NT2/D1 (cell line): Measurements from ENCODE around the gene AGBL4.
A peak's percentile ranks its signal among the peaks of the same experiment; 100 is the strongest.
"Not testable (repeated sequence)": the region's sequence is repeated elsewhere in the genome, so short reads cannot be mapped to it uniquely, and the experiment has no call there.

Experiments used
- DNase-seq: peaks from one replicate; pipeline ENCODE4 v3.0.0-alpha.2; 2011; ENCODE audit warnings: low read depth, low spot score
- H3K27me3 ChIP-seq: 2 replicates; pipeline ENCODE4 v1.6.0; 2011; ENCODE audit warnings: mild to moderate bottlenecking; ENCODE audit not compliant: insufficient read length, insufficient read depth
- H3K36me3 ChIP-seq: 2 replicates; pipeline ENCODE4 v1.6.1; 2011; ENCODE audit warnings: mild to moderate bottlenecking, low read length, mixed read lengths; ENCODE audit not compliant: insufficient read depth, insufficient read length
- H3K4me1 ChIP-seq: 2 replicates; pipeline ENCODE4 v1.5.1; 2011; ENCODE audit not compliant: insufficient read depth, insufficient read length
- H3K4me3 ChIP-seq: 2 replicates; pipeline ENCODE4 v1.5.1; 2011; ENCODE audit warnings: low read depth; ENCODE audit not compliant: insufficient read length
- H3K9ac ChIP-seq: 2 replicates; pipeline ENCODE4 v1.6.0; 2011; ENCODE audit warnings: low read depth; ENCODE audit not compliant: insufficient read length
- H3K9me3 ChIP-seq: 2 replicates; pipeline ENCODE4 v1.5.1; 2011; ENCODE audit warnings: mild to moderate bottlenecking, low read length; ENCODE audit not compliant: insufficient read depth
- SUZ12 ChIP-seq: IDR thresholded peaks from 2 replicates; pipeline ENCODE4 v1.6.1; 2011; ENCODE audit not compliant: insufficient read length, insufficient read depth; ENCODE audit errors: extremely low read depth
- YY1 ChIP-seq: IDR thresholded peaks from 2 replicates; pipeline ENCODE4 v1.6.1; 2011; ENCODE audit not compliant: insufficient read length, insufficient read depth
- ZNF274 ChIP-seq: IDR thresholded peaks from 2 replicates; pipeline ENCODE4 v1.6.1; 2011; ENCODE audit warnings: mild to moderate bottlenecking, low read depth, low read length

AGBL4 gene

GRCh38 chr1:49306507-49307070 is 717.2 kb downstream of the AGBL4 start:
- Histone ChIP-seq H3K9ac (no peak overlapping the region), H3K4me3 (no peak overlapping the region), H3K27me3 (no peaks in the 10 kb centered on the region), H3K4me1 (no peaks in the 10 kb centered on the region), H3K9me3 (peaks cover 4% of the 10 kb centered on the region; the same call in 1 of the 2 replicates), H3K36me3 (no peaks in the 10 kb centered on the region)
- TF ChIP-seq SUZ12 (no peak), ZNF274 (no peak), YY1 (no peak)
- no peak for DNase-seq

- H3K27me3 ChIP-seq, H3K4me1 ChIP-seq, DNase-seq, H3K9me3 ChIP-seq, H3K36me3 ChIP-seq, H3K4me3 ChIP-seq, H3K9ac ChIP-seq: not testable (repeated sequence)
Measured at GRCh38 chr1:49302400-49302799, 721.4 kb downstream of the AGBL4 start.

GRCh38 chr1:49298304-49298703 is 725.5 kb downstream of the AGBL4 start:
- H3K27me3 ChIP-seq = no peaks in the 10 kb centered on the region
- no peak for DNase-seq
- no peak overlapping the region for H3K9ac ChIP-seq
- no peaks in the 10 kb centered on the region for H3K4me1 ChIP-seq
- no peaks in the 10 kb centered on the region for H3K36me3 ChIP-seq
- peaks cover 7% of the 10 kb centered on the region; the same call in 1 of the 2 replicates for H3K9me3 ChIP-seq
- no peak for TF ChIP-seq YY1
- TF ChIP-seq SUZ12 = no peak
- TF ChIP-seq ZNF274 = no peak
- no peak overlapping the region for H3K4me3 ChIP-seq

- no peak overlapping the region for H3K9ac ChIP-seq
- no peaks in the 10 kb centered on the region for H3K4me1 ChIP-seq
- no peak overlapping the region for H3K4me3 ChIP-seq
- peaks cover 13% of the 10 kb centered on the region; the same call in 1 of the 2 replicates for H3K9me3 ChIP-seq
- no peaks in the 10 kb centered on the region for H3K27me3 ChIP-seq
- no peak for DNase-seq
- TF ChIP-seq YY1 (no peak), SUZ12 (no peak), ZNF274 (no peak)
- H3K36me3 ChIP-seq = no peaks in the 10 kb centered on the region
Measured at GRCh38 chr1:49297783-49298182, 726.0 kb downstream of the AGBL4 start.

- TF ChIP-seq YY1 (no peak), ZNF274 (no peak)
- H3K27me3 ChIP-seq = no peaks in the 10 kb centered on the region
- H3K9ac ChIP-seq = no peak overlapping the region
- no peaks in the 10 kb centered on the region for H3K4me1 ChIP-seq
- no peaks in the 10 kb centered on the region for H3K36me3 ChIP-seq
- H3K9me3 ChIP-seq = peaks cover 21% of the 10 kb centered on the region; the same call in 1 of the 2 replicates
- no peak overlapping the region for H3K4me3 ChIP-seq
- DNase-seq = no peak
Measured at GRCh38 chr1:49294539-49294938, 729.2 kb downstream of the AGBL4 start.

- no peaks in the 10 kb centered on the region for H3K27me3 ChIP-seq
- no peaks in the 10 kb centered on the region for H3K4me1 ChIP-seq
- TF ChIP-seq YY1 = no peak
- no peak for TF ChIP-seq ZNF274
- no peak for TF ChIP-seq SUZ12
- H3K9ac ChIP-seq = no peak overlapping the region
- no peak overlapping the region for H3K4me3 ChIP-seq
- H3K9me3 ChIP-seq = peaks cover 21% of the 10 kb centered on the region; the same call in 1 of the 2 replicates
- DNase-seq = no peak
- H3K36me3 ChIP-seq = no peaks in the 10 kb centered on the region
Measured at GRCh38 chr1:49293016-49293415, 730.7 kb downstream of the AGBL4 start.

- H3K36me3 ChIP-seq, H3K4me1 ChIP-seq, H3K27me3 ChIP-seq: not testable (repeated sequence)
- peak overlapping the region; percentile 44 for H3K9ac ChIP-seq
- TF ChIP-seq YY1 = peak; percentile 63
- H3K9me3 ChIP-seq = peaks cover 24% of the 10 kb centered on the region
- DNase-seq = peak; percentile 70
- H3K4me3 ChIP-seq = peak overlapping the region; percentile 33
Measured at GRCh38 chr1:49257211-49258049, 766.3 kb downstream of the AGBL4 start.
